HEK293T (cell line): ENCODE measurements around the gene ANKRD63.

Experiments
- CTCF ChIA-PET: fragments of 350-600 bp; formaldehyde crosslinking; extraction: SDS; loops from one replicate; lab custom pipeline; 2021; ENCODE audit warnings: antibody characterized with exemption, inconsistent platforms; lab: Yijun Ruan, JAX
- POLR2A ChIA-PET: fragments of 350-600 bp; formaldehyde crosslinking; extraction: SDS; loops from one replicate; lab custom pipeline; 2020; ENCODE audit warnings: antibody characterized with exemption, inconsistent platforms; lab: Yijun Ruan, JAX
- DNase-seq: peaks from one replicate; pipeline ENCODE4 v3.0.0; 2012; ENCODE audit warnings: mixed read lengths; ENCODE audit errors: extremely low spot score
- ARNT ChIP-seq: fragments of 450-650 bp; IDR thresholded peaks from 2 replicates; pipeline ENCODE4 v1.6.1; 2017; ENCODE audit warnings: mild to moderate bottlenecking
- BHLHE40 ChIP-seq: fragments of 450-650 bp; IDR thresholded peaks from 2 replicates; pipeline ENCODE4 v1.6.1; 2016; ENCODE audit warnings: mild to moderate bottlenecking, moderate library complexity, borderline replicate concordance
- CTBP1 ChIP-seq: fragments of 450-650 bp; IDR thresholded peaks from 2 replicates; pipeline ENCODE4 v1.6.1; 2016; ENCODE audit warnings: borderline replicate concordance
- ELF4 ChIP-seq: fragments of 450-650 bp; IDR thresholded peaks from 2 replicates; pipeline ENCODE4 v1.6.1; 2017; ENCODE audit warnings: antibody characterized with exemption
- FOXA1 ChIP-seq: fragments of 450-650 bp; IDR thresholded peaks from 2 replicates; pipeline ENCODE4 v1.6.1; 2016; ENCODE audit warnings: mild to moderate bottlenecking
- FOXK2 ChIP-seq: fragments of 450-650 bp; IDR thresholded peaks from 2 replicates; pipeline ENCODE4 v1.6.1; 2016; ENCODE audit warnings: mild to moderate bottlenecking
- FOXM1 ChIP-seq: fragments of 450-650 bp; IDR thresholded peaks from 2 replicates; pipeline ENCODE4 v1.6.1; 2017; ENCODE audit warnings: mild to moderate bottlenecking, borderline replicate concordance
- HDGF ChIP-seq: fragments of 450-650 bp; IDR thresholded peaks from 2 replicates; pipeline ENCODE4 v1.6.1; 2017; ENCODE audit warnings: antibody characterized with exemption, borderline replicate concordance
- L3MBTL2 ChIP-seq: fragments of 450-650 bp; conservative IDR thresholded peaks from 2 replicates; pipeline ENCODE4 v1.6.1; 2016; ENCODE audit warnings: mild to moderate bottlenecking
- LEF1 ChIP-seq: fragments of 450-650 bp; IDR thresholded peaks from 2 replicates; pipeline ENCODE4 v1.6.1; 2017; ENCODE audit warnings: mild to moderate bottlenecking, borderline replicate concordance
- NFRKB ChIP-seq: fragments of 450-650 bp; IDR thresholded peaks from 2 replicates; pipeline ENCODE4 v1.6.1; 2016; ENCODE audit warnings: mild to moderate bottlenecking, moderate library complexity
- SP1 ChIP-seq: fragments of 450-650 bp; IDR thresholded peaks from 2 replicates; pipeline ENCODE4 v1.6.1; 2017
- SUZ12 ChIP-seq: fragments of 450-650 bp; IDR thresholded peaks from 2 replicates; pipeline ENCODE4 v1.6.1; 2016; ENCODE audit warnings: mild to moderate bottlenecking
- TARDBP ChIP-seq: fragments of 450-650 bp; IDR thresholded peaks from 2 replicates; pipeline ENCODE4 v1.6.1; 2016
- ZNF384 ChIP-seq: fragments of 450-650 bp; IDR thresholded peaks from 2 replicates; pipeline ENCODE4 v1.6.1; 2016
- TF ChIP-seq, protein P1 (sequence below): fragments of 450-650 bp; IDR thresholded peaks from 2 replicates; pipeline ENCODE4 v1.6.1; 2016

Gene ANKRD63

DNA sequence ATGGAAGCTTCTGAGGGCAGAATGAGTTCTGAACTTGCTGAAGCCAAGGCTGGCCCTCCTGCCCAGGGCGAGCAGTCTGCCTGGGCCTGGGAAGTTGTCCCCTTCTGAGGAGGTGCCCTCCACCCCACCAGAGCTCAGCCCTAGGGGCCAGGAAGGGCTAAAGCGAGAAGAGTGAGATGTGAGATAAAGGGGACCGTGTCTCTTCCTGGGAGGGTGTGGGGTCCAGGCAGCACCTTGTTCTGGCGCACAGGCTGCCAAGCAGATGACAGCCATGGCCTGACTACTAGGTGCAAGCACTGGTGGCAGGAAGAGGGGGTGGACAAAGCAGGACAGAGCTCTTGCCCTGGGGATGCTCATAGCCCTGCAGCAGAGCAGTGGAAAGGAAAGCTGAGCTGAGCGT is 40.3 kb downstream of the ANKRD63 start:
- no peak for TF ChIP-seq SP1
- no peak for TF ChIP-seq ZNF384
- TF ChIP-seq FOXA1, result no peak
- POLR2A ChIA-PET, result no interaction called here
- CTCF ChIA-PET, result interaction anchor here (1.5 to 1.6 kb wide), 2 partner anchors 25 to 32 kb away, joined by 3 to 5 read pairs; no protein-coding TSS in a partner anchor
- DNase-seq, result no peak

DNA sequence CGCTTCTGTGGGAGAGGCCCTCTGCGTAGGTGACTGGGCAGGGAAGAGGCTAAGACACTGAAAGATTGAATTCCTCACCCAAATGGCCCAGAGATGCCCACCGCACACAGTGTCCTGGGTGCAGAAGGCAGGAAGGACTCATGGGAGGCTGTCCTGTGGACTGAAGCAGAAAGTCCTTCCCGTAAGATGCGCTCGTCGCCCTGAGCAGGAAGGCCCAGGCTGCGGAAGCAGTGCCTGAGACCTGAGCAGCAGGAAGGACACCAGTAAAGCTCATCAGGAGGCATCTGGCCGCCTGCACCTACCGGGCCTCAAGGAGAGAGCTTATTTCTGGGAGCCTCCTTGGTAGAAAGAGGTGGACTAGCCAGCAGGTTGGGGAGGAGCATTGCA is 40.7 kb downstream of the ANKRD63 start:
- TF ChIP-seq SP1 (no peak), HDGF (no peak), CTBP1 (no peak), ZNF384 (no peak), FOXA1 (no peak), SUZ12 (no peak), TARDBP (no peak), NFRKB (no peak), L3MBTL2 (no peak)
- TF ChIP-seq, protein P1, sequence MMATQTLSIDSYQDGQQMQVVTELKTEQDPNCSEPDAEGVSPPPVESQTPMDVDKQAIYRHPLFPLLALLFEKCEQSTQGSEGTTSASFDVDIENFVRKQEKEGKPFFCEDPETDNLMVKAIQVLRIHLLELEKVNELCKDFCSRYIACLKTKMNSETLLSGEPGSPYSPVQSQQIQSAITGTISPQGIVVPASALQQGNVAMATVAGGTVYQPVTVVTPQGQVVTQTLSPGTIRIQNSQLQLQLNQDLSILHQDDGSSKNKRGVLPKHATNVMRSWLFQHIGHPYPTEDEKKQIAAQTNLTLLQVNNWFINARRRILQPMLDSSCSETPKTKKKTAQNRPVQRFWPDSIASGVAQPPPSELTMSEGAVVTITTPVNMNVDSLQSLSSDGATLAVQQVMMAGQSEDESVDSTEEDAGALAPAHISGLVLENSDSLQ, result no peak
- CTCF ChIA-PET, result interaction anchor here (1.5 to 1.6 kb wide), 2 partner anchors 24 to 32 kb away, joined by 3 to 5 read pairs; no protein-coding TSS in a partner anchor
- no peak for DNase-seq
- POLR2A ChIA-PET, result no interaction called here

DNA sequence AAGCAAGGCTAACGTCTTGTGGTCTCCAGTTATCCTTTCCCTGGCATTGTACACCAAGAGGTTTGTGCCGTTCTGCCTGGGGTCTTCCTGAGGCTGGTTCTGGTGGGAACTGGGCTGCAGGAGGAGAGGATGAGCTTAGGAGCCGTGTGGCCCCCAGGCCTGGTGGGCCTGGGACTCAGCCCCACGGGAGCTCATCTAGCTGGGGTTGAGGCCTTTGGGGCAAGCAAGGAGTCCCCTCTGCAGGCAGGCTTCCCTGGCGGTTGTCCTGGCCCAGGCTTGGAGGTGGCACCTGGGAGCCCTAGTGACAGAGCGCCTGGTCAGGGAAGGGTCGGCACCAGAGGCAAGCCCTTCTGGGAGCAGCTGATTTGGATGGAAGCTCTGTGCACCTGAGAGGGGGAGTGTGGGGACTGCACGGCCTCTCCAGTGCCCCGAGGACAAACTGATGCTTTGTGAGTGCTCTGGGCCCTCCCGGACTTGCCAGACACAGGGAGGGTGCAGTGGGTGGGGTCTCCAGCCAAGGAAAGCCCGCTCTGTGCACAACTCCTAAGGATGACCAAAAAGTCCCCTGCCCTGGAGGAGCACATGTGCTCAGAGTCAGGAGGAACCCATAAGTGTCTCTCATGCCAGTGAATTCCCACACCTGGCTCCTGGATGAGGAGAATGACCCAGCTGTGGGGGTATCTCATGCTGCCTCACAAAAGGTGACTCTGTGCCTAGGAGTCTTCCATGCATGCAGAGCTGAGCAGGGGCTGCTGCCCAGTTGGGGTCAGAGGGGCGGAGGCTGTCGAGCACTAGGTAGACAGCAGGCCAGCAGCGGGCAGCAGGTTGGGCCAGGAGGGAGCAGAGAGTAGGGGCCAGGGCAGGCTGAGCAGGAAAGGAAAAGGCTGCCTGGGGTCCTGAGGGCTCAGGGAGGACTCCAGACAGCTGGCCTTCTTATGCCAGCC is 41.3 kb downstream of the ANKRD63 start:
- no peak for DNase-seq
- TF ChIP-seq, protein P1, result no peak
- TF ChIP-seq BHLHE40, result no peak
- ChIA-PET CTCF (interaction anchor here (1.5 to 1.6 kb wide), 2 partner anchors 24 to 33 kb away, joined by 3 to 4 read pairs; no protein-coding TSS in a partner anchor), POLR2A (no interaction called here)

DNA sequence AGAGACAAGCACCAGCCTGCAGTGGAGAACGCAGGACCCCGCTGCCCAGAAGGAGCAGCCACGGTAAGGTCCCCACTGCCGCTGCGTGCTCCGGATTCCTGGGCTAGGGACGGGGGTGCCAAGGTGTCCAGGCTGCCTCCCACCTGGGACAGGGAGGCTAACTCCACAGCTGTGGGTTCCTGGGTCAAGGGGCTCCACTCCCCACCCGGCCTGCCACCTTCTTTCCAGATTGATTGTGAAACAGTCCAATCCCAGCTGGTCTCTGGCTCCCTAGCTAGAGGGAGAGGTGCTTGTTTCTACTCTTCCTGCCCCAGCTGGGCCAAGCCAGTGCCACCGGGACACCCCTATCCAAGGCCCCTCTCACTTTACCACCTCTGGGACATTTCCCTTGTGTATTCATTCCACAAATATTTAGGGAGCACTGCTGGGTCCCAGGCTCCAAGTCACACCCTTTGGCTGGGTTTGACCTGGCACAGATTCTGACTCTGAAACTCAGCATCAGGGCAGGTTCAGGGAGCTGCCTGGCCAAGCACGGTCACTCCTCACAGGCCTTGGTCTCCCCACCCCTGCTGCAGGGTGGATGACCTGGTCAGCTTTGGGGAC is 42.1 kb downstream of the ANKRD63 start:
- CTCF ChIA-PET, result interaction anchor here (1.6 kb wide), 1 partner anchor 24 kb away, joined by 4 read pairs; no protein-coding TSS in a partner anchor
- no peak for DNase-seq
- POLR2A ChIA-PET, result no interaction called here
- TF ChIP-seq HDGF, result no peak
- no peak for TF ChIP-seq SUZ12
- no peak for TF ChIP-seq ELF4
- no peak for TF ChIP-seq TARDBP
- no peak for TF ChIP-seq BHLHE40
- no peak for TF ChIP-seq ARNT
- TF ChIP-seq, protein P1, result no peak
- no peak for TF ChIP-seq LEF1
- TF ChIP-seq FOXK2, result no peak
- no peak for TF ChIP-seq L3MBTL2
- TF ChIP-seq ZNF384, result no peak
- no peak for TF ChIP-seq CTBP1
- TF ChIP-seq FOXA1, result no peak
- no peak for TF ChIP-seq SP1
- TF ChIP-seq NFRKB, result no peak
- TF ChIP-seq FOXM1, result no peak

DNA sequence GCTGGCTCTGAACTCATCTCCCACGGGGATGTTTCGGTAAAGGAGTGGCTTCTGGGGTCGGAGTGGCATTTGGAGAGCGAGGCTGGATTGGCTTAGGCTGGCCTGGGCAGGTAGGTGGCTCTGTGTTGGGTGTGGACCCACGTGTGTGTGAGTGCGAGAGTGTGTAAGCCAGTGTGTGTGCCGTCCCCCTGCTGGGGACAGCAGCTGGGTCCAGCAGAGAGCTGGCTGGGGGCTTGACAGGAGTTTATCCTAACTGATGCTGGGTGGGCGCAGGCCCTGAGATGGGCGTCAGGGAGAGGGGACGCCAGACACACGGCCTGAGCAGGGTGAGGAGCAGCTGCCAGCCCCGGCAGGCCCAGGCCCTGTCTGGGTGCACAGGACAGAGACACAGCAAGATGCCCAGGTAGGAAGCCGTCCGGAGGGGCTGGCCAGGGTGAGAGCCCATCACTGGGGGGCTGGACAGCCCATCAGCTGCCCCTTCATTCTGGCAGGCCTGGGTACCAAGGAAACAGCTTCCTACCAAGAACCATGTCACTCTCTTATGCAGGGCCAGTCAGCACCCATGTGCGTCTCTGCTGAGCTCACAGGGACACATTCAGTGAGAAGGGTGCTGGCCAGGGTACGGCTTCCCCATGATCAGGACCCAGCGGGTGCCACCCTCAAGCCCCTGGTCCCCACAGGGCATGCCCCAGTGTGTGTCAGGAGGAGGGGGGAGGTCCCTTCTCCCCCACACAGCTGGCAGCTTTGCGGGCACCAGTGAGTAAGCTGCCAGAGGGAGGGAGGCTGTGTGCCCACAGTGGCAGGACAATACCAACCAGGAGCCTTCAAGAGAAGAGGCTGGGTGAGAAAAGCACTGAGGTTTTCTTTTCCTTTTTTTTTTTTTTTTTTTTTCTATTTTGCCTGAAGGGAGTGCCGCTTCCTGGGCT is 42.9 kb downstream of the ANKRD63 start:
- no peak for DNase-seq
- no peak for TF ChIP-seq TARDBP
- TF ChIP-seq SP1, result no peak
- TF ChIP-seq FOXA1, result no peak
- no peak for TF ChIP-seq FOXK2
- TF ChIP-seq NFRKB, result no peak
- no peak for TF ChIP-seq HDGF
- TF ChIP-seq BHLHE40, result no peak
- TF ChIP-seq L3MBTL2, result no peak
- TF ChIP-seq LEF1, result no peak
- TF ChIP-seq SUZ12, result no peak
- no peak for TF ChIP-seq ZNF384
- no peak for TF ChIP-seq FOXM1
- TF ChIP-seq, protein P1, result no peak
- no peak for TF ChIP-seq CTBP1
- TF ChIP-seq ELF4, result no peak
- TF ChIP-seq ARNT, result no peak
- ChIA-PET POLR2A (no interaction called here), CTCF (interaction anchor here (1.6 to 1.8 kb wide), 2 partner anchors 22 to 23 kb away, joined by 4 to 9 read pairs; no protein-coding TSS in a partner anchor)
